GM12864 (cell line): ENCODE data around the gene GNPTAB.

Experiments
- DNase-seq: peaks from one replicate; pipeline ENCODE4 v3.0.0-alpha.2; 2011; ENCODE audit warnings: low read depth
- H3K4me3 ChIP-seq: 2 replicates; pipeline ENCODE4 v1.5.1; 2011; ENCODE audit warnings: mild to moderate bottlenecking, low read depth, low read length, control low read depth
- CTCF ChIP-seq: IDR thresholded peaks from 2 replicates; pipeline ENCODE4 v1.5.1; 2011; ENCODE audit warnings: low read depth, mild to moderate bottlenecking, moderate library complexity, low read length, control low read depth, inconsistent platforms; ENCODE audit errors: missing control alignments

GNPTAB gene

GRCh38 chr12:101707131-101707782 lies 123.5 kb downstream of the GNPTAB start:
- no peak for DNase-seq
- no peak for TF ChIP-seq CTCF
- H3K4me3 ChIP-seq, result no peak overlapping the region

GRCh38 chr12:101706403-101706802 lies 124.4 kb downstream of the GNPTAB start:
- H3K4me3 ChIP-seq, result no peak overlapping the region
- no peak for TF ChIP-seq CTCF
- DNase-seq, result no peak

- no peak for TF ChIP-seq CTCF
- no peak overlapping the region for H3K4me3 ChIP-seq
- DNase-seq, result no peak
These were observed 127.3 kb downstream of the GNPTAB start for GRCh38 chr12:101703487-101703886.

- no peak for TF ChIP-seq CTCF
- no peak for DNase-seq
- no peak overlapping the region for H3K4me3 ChIP-seq
These were observed 130.4 kb downstream of the GNPTAB start for GRCh38 chr12:101700299-101700820.

- TF ChIP-seq CTCF, result no peak
- DNase-seq, result no peak
- H3K4me3 ChIP-seq, result no peak overlapping the region; the same call in 1 of the 2 replicates
These were observed 131.9 kb downstream of the GNPTAB start for GRCh38 chr12:101698800-101699347.

GRCh38 chr12:101697930-101698799 lies 132.6 kb downstream of the GNPTAB start:
- TF ChIP-seq CTCF, result no peak
- H3K4me3 ChIP-seq, result peak overlapping the region; percentile 92
- DNase-seq, result peak; percentile 7
